Uterus (tissue), 2 donors: ENCODE data around the gene FAM168B.

Experiments used
- POLR2A ChIP-seq, 2 donors: fragments of 450-650 bp; IDR thresholded peaks; one replicate each; pipeline ENCODE4 v1.6.1; 2016; ENCODE audit warnings: antibody characterized with exemption in 2 of 2, mild to moderate bottlenecking in 1 of 2, moderate library complexity in 1 of 2
- TF ChIP-seq, protein P1 (sequence below), 4 experiments: fragments of 200-600 bp in 2 of 4; fragments of 450-650 bp in 2 of 4; sonication (generic) in 2 of 4; IDR thresholded peaks; one replicate each; pipeline ENCODE4 v1.5.1; 2016 to 2019; ENCODE audit warnings: antibody characterized with exemption in 4 of 4, mild to moderate bottlenecking in 2 of 4, moderate library complexity in 1 of 4

DNA sequence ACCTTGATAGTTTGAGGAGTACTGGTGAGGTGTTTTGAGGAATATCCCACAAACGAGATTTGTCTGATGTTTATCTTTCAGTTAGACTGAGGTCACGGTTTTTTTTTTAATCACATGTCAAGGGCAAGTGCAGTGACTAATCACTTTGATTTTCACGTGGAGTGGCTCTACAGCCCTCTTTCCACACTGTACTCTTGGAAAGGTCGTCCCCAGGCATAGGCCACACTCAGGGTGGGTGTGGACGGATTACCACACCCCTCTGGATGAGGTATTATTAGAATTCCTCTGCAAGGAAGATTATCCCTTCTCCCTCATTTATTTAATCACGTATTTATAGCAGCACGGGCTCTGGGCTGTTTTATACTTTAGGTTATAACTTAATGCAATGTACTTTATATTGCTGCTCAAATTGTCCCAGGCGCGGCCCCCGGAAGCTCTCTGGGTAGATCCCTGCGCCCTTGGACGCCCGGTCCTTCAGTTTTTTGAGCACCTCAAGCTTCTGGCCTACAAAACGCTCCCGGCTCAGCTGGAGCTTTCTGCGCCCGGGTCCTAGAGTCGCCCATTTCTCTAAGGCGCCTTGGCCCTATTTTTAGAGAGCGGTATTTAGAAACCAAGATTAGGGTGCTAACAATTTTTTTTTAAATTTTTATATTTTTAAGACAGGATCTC, 11.4 kb upstream of the FAM168B start:
- TF ChIP-seq, protein P1, sequence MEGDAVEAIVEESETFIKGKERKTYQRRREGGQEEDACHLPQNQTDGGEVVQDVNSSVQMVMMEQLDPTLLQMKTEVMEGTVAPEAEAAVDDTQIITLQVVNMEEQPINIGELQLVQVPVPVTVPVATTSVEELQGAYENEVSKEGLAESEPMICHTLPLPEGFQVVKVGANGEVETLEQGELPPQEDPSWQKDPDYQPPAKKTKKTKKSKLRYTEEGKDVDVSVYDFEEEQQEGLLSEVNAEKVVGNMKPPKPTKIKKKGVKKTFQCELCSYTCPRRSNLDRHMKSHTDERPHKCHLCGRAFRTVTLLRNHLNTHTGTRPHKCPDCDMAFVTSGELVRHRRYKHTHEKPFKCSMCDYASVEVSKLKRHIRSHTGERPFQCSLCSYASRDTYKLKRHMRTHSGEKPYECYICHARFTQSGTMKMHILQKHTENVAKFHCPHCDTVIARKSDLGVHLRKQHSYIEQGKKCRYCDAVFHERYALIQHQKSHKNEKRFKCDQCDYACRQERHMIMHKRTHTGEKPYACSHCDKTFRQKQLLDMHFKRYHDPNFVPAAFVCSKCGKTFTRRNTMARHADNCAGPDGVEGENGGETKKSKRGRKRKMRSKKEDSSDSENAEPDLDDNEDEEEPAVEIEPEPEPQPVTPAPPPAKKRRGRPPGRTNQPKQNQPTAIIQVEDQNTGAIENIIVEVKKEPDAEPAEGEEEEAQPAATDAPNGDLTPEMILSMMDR (IDR thresholded peaks at IDR 0.05) = no peak
- no peak for TF ChIP-seq POLR2A (IDR thresholded peaks at IDR 0.05)
